ENCODE data around the gene KIAA0586.
A peak's percentile ranks its signal among the peaks of the same experiment; 100 is the strongest.

Gene KIAA0586

GRCh38 chr14:58572473-58572853, 144.9 kb downstream of the KIAA0586 start:
- no peak overlapping the region for H2BK120ac ChIP-seq (ENCODE audit: insufficient read depth, low read length, poor library complexity)
- peak overlapping the region; percentile 52 for H3K27ac ChIP-seq (ENCODE audit: low read depth, low read length)
- no peak overlapping the region for H4K91ac ChIP-seq (ENCODE audit: low read depth, low read length)
- no peak overlapping the region for H3K23ac ChIP-seq (ENCODE audit: low read length)
- H2AFZ ChIP-seq (ENCODE audit: insufficient read depth, low read length, poor library complexity) = no peak overlapping the region
- H3K79me2 ChIP-seq (ENCODE audit: control insufficient read depth, insufficient read depth, low read length, poor library complexity) = no peaks in the 10 kb centered on the region
- no peak overlapping the region for H3K14ac ChIP-seq (ENCODE audit: low read length)
- WGBS (ENCODE audit: extremely low coverage, insufficient coverage, insufficient read length) = no CpG with 5 or more reads among the region's 1 CpG
- H3K9ac ChIP-seq (ENCODE audit: low read length) = no peak overlapping the region
- peaks cover 5 to 7% of the 10 kb centered on the region in 2 experiments for H3K4me1 ChIP-seq (ENCODE audit: control insufficient read depth in 1 of 2, insufficient read depth in 2 of 2, low read length in 2 of 2)
- no peak for DNase-seq
- no peak overlapping the region for H2AK5ac ChIP-seq (ENCODE audit: low read length)
- no peak overlapping the region for H3K4ac ChIP-seq (ENCODE audit: low read depth, low read length)
- no peak overlapping the region for H4K8ac ChIP-seq (ENCODE audit: low read depth, low read length)
- H3K27me3 ChIP-seq (ENCODE audit: insufficient read depth, low read length) = no peaks in the 10 kb centered on the region
- H3K79me1 ChIP-seq (ENCODE audit: low read length) = peaks cover 2% of the 10 kb centered on the region
- no peak overlapping the region for H3K4me2 ChIP-seq (ENCODE audit: low read length)
- no peak overlapping the region for H4K12ac ChIP-seq (ENCODE audit: low read depth, low read length)
- H3K36me3 ChIP-seq (ENCODE audit: control insufficient read depth in 1 of 2, insufficient read depth in 2 of 2, low read length in 2 of 2) = no peaks in the 10 kb centered on the region
- H3K4me3 ChIP-seq (ENCODE audit: low read depth, low read length) = no peak overlapping the region
- H3K9me3 ChIP-seq (ENCODE audit: insufficient read depth, low read depth, low read length) = no peaks in the 10 kb centered on the region
- no peak overlapping the region for H2BK5ac ChIP-seq (ENCODE audit: low read depth, low read length, poor library complexity)
- H2BK12ac ChIP-seq (ENCODE audit: low read length) = no peak overlapping the region
- H3K18ac ChIP-seq (ENCODE audit: low read length) = no peak overlapping the region

GRCh38 chr14:58572863-58573262, 145.3 kb downstream of the KIAA0586 start:
- Histone ChIP-seq H4K8ac (ENCODE audit: low read depth, low read length) (no peak overlapping the region), H3K27ac (ENCODE audit: low read depth, low read length) (no peak overlapping the region), H3K4ac (ENCODE audit: low read depth, low read length) (no peak overlapping the region), H3K36me3 (ENCODE audit: control insufficient read depth in 1 of 2, insufficient read depth in 2 of 2, low read length in 2 of 2) (no peaks in the 10 kb centered on the region), H2BK12ac (ENCODE audit: low read length) (no peak overlapping the region), H2BK120ac (ENCODE audit: insufficient read depth, low read length, poor library complexity) (no peak overlapping the region), H3K4me1 (ENCODE audit: control insufficient read depth in 1 of 2, insufficient read depth in 2 of 2, low read length in 2 of 2) (peaks cover 5 to 7% of the 10 kb centered on the region in 2 experiments), H3K9ac (ENCODE audit: low read length) (no peak overlapping the region), H3K79me2 (ENCODE audit: control insufficient read depth, insufficient read depth, low read length, poor library complexity) (no peaks in the 10 kb centered on the region), H2AK5ac (ENCODE audit: low read length) (no peak overlapping the region), H4K91ac (ENCODE audit: low read depth, low read length) (no peak overlapping the region), H4K12ac (ENCODE audit: low read depth, low read length) (no peak overlapping the region), H2BK5ac (ENCODE audit: low read depth, low read length, poor library complexity) (no peak overlapping the region), H3K79me1 (ENCODE audit: low read length) (peaks cover 2% of the 10 kb centered on the region), H3K27me3 (ENCODE audit: insufficient read depth, low read length) (no peaks in the 10 kb centered on the region), H3K4me3 (ENCODE audit: low read depth, low read length) (no peak overlapping the region), H3K18ac (ENCODE audit: low read length) (no peak overlapping the region), H3K23ac (ENCODE audit: low read length) (no peak overlapping the region), H2AFZ (ENCODE audit: insufficient read depth, low read length, poor library complexity) (no peak overlapping the region), H3K14ac (ENCODE audit: low read length) (no peak overlapping the region), H3K9me3 (ENCODE audit: insufficient read depth, low read depth, low read length) (no peaks in the 10 kb centered on the region), H3K4me2 (ENCODE audit: low read length) (no peak overlapping the region)
- WGBS (ENCODE audit: extremely low coverage, insufficient coverage, insufficient read length) = no CpG with 5 or more reads among the region's 2 CpGs
- DNase-seq = no peak

GRCh38 chr14:58574623-58575022, 147.1 kb downstream of the KIAA0586 start:
- no peak overlapping the region for H2BK12ac ChIP-seq (ENCODE audit: low read length)
- H3K4me3 ChIP-seq (ENCODE audit: low read depth, low read length) = no peak overlapping the region
- no peak overlapping the region for H2BK120ac ChIP-seq (ENCODE audit: insufficient read depth, low read length, poor library complexity)
- H2AK5ac ChIP-seq (ENCODE audit: low read length) = no peak overlapping the region
- no peak overlapping the region for H4K8ac ChIP-seq (ENCODE audit: low read depth, low read length)
- WGBS (ENCODE audit: extremely low coverage, insufficient coverage, insufficient read length) = no CpG with 5 or more reads among the region's 2 CpGs
- no peaks in the 10 kb centered on the region for H3K79me2 ChIP-seq (ENCODE audit: control insufficient read depth, insufficient read depth, low read length, poor library complexity)
- H4K12ac ChIP-seq (ENCODE audit: low read depth, low read length) = no peak overlapping the region
- H3K79me1 ChIP-seq (ENCODE audit: low read length) = peaks cover 2% of the 10 kb centered on the region
- no peak overlapping the region for H4K91ac ChIP-seq (ENCODE audit: low read depth, low read length)
- H3K27me3 ChIP-seq (ENCODE audit: insufficient read depth, low read length) = no peaks in the 10 kb centered on the region
- no peak overlapping the region for H2BK5ac ChIP-seq (ENCODE audit: low read depth, low read length, poor library complexity)
- no peak overlapping the region for H3K4ac ChIP-seq (ENCODE audit: low read depth, low read length)
- H3K4me1 ChIP-seq (ENCODE audit: control insufficient read depth in 1 of 2, insufficient read depth in 2 of 2, low read length in 2 of 2) = peaks cover 5 to 7% of the 10 kb centered on the region in 2 experiments
- H3K9me3 ChIP-seq (ENCODE audit: insufficient read depth, low read depth, low read length) = no peaks in the 10 kb centered on the region
- no peak overlapping the region for H3K27ac ChIP-seq (ENCODE audit: low read depth, low read length)
- no peak for DNase-seq
- H3K18ac ChIP-seq (ENCODE audit: low read length) = no peak overlapping the region
- no peak overlapping the region for H3K23ac ChIP-seq (ENCODE audit: low read length)
- H3K36me3 ChIP-seq (ENCODE audit: control insufficient read depth in 1 of 2, insufficient read depth in 2 of 2, low read length in 2 of 2) = no peaks in the 10 kb centered on the region
- H3K4me2 ChIP-seq (ENCODE audit: low read length) = no peak overlapping the region
- H3K14ac ChIP-seq (ENCODE audit: low read length) = no peak overlapping the region
- H2AFZ ChIP-seq (ENCODE audit: insufficient read depth, low read length, poor library complexity) = no peak overlapping the region
- no peak overlapping the region for H3K9ac ChIP-seq (ENCODE audit: low read length)

- peaks cover 2% of the 10 kb centered on the region for H3K79me1 ChIP-seq (ENCODE audit: low read length)
- H3K9ac ChIP-seq (ENCODE audit: low read length) = no peak overlapping the region
- no peak overlapping the region for H4K91ac ChIP-seq (ENCODE audit: low read depth, low read length)
- no peak overlapping the region for H3K4me2 ChIP-seq (ENCODE audit: low read length)
- H4K8ac ChIP-seq (ENCODE audit: low read depth, low read length) = no peak overlapping the region
- H3K9me3 ChIP-seq (ENCODE audit: insufficient read depth, low read depth, low read length) = no peaks in the 10 kb centered on the region
- no peak overlapping the region for H3K4me3 ChIP-seq (ENCODE audit: low read depth, low read length)
- no peak overlapping the region for H3K27ac ChIP-seq (ENCODE audit: low read depth, low read length)
- WGBS (ENCODE audit: extremely low coverage, insufficient coverage, insufficient read length) = no CpG with 5 or more reads among the region's 1 CpG
- no peaks in the 10 kb centered on the region for H3K36me3 ChIP-seq (ENCODE audit: control insufficient read depth in 1 of 2, insufficient read depth in 2 of 2, low read length in 2 of 2)
- peaks cover 5 to 7% of the 10 kb centered on the region in 2 experiments for H3K4me1 ChIP-seq (ENCODE audit: control insufficient read depth in 1 of 2, insufficient read depth in 2 of 2, low read length in 2 of 2)
- H3K79me2 ChIP-seq (ENCODE audit: control insufficient read depth, insufficient read depth, low read length, poor library complexity) = no peaks in the 10 kb centered on the region
- no peak overlapping the region for H2AK5ac ChIP-seq (ENCODE audit: low read length)
- H2BK120ac ChIP-seq (ENCODE audit: insufficient read depth, low read length, poor library complexity) = no peak overlapping the region
- no peak overlapping the region for H3K23ac ChIP-seq (ENCODE audit: low read length)
- H3K4ac ChIP-seq (ENCODE audit: low read depth, low read length) = no peak overlapping the region
- no peak for DNase-seq
- no peak overlapping the region for H3K14ac ChIP-seq (ENCODE audit: low read length)
- no peak overlapping the region for H2BK5ac ChIP-seq (ENCODE audit: low read depth, low read length, poor library complexity)
- H2AFZ ChIP-seq (ENCODE audit: insufficient read depth, low read length, poor library complexity) = no peak overlapping the region
- no peaks in the 10 kb centered on the region for H3K27me3 ChIP-seq (ENCODE audit: insufficient read depth, low read length)
- H2BK12ac ChIP-seq (ENCODE audit: low read length) = no peak overlapping the region
- no peak overlapping the region for H3K18ac ChIP-seq (ENCODE audit: low read length)
- no peak overlapping the region for H4K12ac ChIP-seq (ENCODE audit: low read depth, low read length)
Measured at GRCh38 chr14:58575956-58576355, 148.4 kb downstream of the KIAA0586 start.
